Amygdala (tissue), 56 donors: ENCODE data around the gene HLA-A.
A peak's percentile ranks its signal among the peaks of the same experiment; 100 is the strongest.
"Not testable (repeated sequence)": the region's sequence is repeated elsewhere in the genome, so short reads cannot be mapped to it uniquely, and the experiment has no call there.

ENCODE experiments used
- DNase-seq, 56 donors: peaks; one replicate each; lab custom pipeline; 2025; lab: John Stamatoyannopoulos, UW

Gene HLA-A

DNA sequence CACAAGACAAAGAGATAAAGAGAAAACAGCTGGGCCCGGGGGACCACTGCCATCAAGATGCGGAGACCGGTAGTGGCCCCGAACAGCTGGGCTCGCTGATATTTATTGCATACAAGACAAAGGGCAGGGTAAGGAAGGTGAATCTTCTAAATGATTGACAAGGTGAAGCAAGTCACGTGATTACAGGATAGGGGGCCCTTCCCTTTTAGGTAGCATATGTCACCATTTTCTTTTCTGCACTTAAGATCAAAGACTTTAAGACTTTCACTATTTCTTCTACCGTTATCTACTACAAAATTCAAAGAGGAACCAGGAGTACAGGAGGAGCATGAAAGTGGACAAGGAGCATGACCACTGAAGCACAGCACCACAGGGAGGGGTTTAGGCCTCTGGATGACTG lies 12.3 kb upstream of the HLA-A start:
- DNase-seq = not testable (repeated sequence)

GRCh38 chr6:29933955-29934354 lies 8.4 kb upstream of the HLA-A start:
- no peak for DNase-seq

DNA sequence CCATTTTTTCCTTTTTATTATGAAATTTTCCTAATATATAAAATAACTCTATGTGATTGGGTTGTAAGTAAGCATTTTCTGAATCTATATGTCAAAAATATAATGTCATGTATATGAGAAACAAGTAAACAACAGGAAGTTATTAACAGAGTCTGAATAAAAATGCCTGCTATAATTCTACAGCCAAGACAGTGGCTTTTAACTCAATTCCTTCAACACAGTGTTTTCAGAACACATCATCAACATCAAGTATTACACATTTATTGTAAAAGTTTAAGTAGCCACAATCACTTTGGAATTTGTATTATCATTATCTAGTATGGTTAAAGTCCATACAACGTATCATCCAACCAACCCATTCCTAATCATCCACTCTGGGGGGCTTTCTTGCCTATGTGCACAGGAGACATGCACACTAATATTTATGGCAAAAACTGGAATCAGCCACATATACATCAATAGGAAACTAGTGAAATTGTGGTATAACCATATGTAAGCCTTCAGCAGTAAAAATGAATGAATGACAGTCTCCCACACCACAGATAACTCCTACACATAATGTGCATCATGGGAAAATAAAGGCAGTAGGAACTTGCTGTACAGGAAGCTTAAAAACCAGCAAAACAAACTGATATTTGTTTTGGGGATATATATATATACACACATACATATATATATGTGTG lies 6.9 kb upstream of the HLA-A start:
- DNase-seq = no peak

DNA sequence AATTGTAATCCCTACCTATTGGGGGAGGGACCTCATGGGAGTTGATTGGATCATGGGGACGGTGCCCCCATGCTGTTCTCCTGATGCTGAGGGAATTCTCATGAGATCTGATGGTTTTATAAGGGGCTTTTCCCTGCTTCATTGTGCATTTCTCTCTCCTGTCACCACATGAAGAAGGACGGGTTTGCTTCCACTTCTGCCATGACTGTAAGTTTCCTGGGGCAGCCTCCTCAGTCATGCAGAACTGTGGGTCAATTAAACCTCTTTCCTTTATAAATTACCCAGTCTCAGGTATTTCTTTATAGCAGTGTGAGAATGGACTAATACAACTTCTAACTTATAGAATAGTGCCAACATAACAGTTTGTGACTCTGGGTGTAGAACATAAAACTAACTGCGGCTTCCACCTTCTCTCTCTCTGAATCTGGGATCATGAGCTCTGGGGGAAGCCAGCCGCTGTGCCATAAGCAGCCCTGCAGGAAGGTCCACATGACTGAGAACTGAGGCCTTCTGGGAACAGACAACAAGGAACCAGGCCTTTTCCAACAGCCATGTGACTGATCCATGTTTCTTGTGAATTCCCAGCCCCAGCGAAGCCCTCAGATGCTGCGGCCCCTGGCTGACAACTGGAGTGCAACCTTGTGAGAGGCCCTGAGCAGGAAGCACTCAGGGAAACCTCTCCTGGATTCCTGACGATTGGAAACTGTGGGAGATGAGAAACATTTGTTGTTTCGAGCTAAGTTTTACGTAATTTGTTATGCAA lies 3.4 kb upstream of the HLA-A start:
- DNase-seq = no peak

DNA sequence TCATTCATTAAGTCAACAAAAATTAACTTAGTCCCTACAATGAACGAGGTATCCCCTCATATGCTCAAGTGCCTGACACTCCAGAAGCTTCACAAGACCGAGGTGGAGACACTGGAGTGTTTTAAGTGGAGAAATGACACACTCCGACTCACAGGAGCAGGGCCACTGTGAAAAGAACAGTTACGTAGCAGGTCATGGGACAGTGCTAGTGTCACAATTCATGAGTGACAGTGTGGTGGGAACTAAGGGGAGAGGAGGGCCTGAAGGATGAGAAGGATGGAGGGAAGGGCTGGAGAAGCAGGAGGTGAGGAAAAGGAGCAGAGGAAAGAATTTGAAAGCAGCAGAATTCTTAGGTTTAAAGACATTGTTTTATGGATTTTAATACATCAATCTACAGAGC lies 1.3 kb upstream of the HLA-A start:
- DNase-seq = no peak

GRCh38 chr6:29941471-29941870 lies 861 bp upstream of the HLA-A start:
- no peak for DNase-seq

GRCh38 chr6:29941916-29942274 lies 437 bp upstream of the HLA-A start:
- peak in 1 of 56 donors; percentile 51 for DNase-seq

DNA sequence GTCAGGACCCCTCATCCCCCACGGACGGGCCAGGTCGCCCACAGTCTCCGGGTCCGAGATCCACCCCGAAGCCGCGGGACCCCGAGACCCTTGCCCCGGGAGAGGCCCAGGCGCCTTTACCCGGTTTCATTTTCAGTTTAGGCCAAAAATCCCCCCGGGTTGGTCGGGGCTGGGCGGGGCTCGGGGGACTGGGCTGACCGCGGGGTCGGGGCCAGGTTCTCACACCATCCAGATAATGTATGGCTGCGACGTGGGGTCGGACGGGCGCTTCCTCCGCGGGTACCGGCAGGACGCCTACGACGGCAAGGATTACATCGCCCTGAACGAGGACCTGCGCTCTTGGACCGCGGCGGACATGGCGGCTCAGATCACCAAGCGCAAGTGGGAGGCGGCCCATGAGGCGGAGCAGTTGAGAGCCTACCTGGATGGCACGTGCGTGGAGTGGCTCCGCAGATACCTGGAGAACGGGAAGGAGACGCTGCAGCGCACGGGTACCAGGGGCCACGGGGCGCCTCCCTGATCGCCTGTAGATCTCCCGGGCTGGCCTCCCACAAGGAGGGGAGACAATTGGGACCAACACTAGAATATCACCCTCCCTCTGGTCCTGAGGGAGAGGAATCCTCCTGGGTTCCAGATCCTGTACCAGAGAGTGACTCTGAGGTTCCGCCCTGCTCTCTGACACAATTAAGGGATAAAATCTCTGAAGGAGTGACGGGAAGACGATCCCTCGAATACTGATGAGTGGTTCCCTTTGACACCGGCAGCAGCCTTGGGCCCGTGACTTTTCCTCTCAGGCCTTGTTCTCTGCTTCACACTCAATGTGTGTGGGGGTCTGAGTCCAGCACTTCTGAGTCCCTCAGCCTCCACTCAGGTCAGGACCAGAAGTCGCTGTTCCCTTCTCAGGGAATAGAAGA lies 978 bp downstream of the HLA-A start:
- peak in 1 of 56 donors; percentile 18 for DNase-seq

GRCh38 chr6:29945281-29945820 lies 3.0 kb downstream of the HLA-A start:
- no peak for DNase-seq

- no peak for DNase-seq
Observed at GRCh38 chr6:29946223-29947076, 4.1 kb downstream of the HLA-A start.

- no peak for DNase-seq
Observed at GRCh38 chr6:29947077-29947980, 5.0 kb downstream of the HLA-A start.

- no peak for DNase-seq
Observed at GRCh38 chr6:29948277-29948676, 5.9 kb downstream of the HLA-A start.

DNA sequence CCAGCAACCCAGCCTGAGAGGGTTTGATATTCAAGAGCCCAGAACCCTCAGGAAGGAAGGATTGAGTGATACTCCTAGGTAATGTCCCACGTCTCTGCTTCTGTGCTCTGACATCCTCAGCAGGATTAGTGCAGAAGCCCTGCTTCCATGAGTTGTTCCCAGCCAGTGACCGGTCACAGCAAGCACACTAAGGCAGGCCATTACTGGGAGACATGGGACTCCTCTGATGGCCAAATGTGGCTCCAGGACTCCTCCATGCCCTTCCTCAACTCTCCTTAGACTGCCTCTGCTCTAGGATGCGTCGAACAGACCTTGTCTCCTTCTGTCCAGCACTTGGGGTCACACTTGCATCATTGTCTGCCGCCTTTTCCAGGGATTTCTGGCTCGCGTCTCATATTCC lies 7.6 kb downstream of the HLA-A start:
- no peak for DNase-seq

DNA sequence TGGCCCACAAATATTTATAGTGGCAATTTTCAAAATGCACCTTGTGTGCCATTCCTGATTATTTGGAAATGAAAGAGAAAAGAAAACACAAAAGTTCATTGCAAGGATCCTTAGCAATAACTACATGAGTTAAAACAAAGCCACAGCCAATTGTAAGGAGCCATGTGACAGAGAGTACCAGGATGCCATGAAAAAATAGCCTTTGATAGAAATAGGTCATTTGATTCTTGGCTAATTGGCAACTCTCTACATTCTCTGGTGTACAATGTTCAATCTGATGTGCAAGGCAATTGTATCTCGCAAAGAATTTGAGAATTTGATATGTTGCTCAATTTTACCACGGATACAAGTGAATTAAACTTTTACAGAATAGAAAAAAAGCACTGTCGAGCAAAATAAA lies 9.6 kb downstream of the HLA-A start:
- no peak for DNase-seq

DNA sequence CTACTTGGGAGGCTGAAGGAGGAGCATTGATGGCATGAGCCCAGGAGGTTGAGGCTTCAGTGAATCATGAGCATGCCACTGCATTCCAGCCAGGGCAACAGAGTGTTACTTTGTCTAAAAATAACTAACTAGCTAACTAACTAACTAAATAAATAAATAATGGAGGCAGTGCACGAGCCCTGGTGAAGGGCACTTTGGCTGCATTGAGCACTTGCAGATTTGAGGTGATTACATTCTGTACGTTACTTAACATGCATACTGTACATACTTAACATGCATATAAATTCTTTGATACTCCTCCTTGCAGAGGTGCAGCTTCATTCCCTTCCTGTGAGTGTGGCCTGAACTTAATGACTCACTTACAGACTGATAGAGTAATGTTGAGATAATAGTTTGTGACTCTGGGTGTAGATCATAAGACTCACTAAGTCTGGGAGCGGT lies 10.7 kb downstream of the HLA-A start:
- DNase-seq = no peak

DNA sequence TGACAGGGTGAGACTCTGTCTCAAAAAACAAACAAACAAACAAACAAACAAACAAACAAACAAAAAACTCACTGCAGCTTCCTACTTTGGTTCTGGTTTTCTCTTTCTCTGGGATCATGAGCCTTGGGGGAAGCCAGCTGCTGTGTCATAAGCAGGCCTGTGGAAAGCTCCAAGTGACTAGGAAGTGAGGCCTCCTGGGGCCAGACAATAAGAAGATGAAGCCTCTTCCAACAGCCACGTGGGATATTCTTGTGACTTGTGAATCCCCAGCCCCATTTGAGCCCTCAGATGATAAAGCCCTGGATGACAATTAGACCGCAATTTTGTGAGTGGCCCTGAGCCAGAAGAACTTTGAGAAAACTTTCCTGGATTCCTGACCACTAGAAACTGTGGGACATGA lies 11.4 kb downstream of the HLA-A start:
- DNase-seq = no peak

GRCh38 chr6:29954272-29954671 lies 11.9 kb downstream of the HLA-A start:
- no peak for DNase-seq

DNA sequence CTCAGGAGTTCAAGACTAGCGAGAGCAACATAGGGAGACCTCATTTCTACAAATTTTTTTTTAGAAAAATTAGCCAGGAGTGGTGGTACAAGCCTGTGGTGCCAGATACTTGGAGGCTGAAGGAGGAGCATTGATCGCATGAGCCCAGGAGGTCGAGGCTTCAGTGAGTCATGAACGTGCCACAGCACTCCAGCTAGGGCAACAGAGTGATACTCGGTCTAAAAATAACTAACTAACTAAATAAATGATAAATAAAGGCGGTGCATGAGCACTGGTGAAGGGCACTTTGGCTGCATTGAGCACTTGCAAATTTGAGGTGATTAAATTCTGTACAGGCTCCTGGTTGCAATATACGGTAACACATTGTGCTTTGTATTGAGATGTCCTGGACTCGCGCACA lies 13.5 kb downstream of the HLA-A start:
- no peak for DNase-seq

GRCh38 chr6:29956518-29956917 lies 14.2 kb downstream of the HLA-A start:
- no peak for DNase-seq
